Smooth muscle cell (in vitro differentiated cells): ENCODE results near the gene ELOVL7. TPM values are rescaled to one million over a fixed set of nuclear protein-coding genes. Genes with fewer than 3 reads are reported as not detected.

Experiments used
- DNase-seq: peaks from one replicate; lab custom pipeline; 2025; ENCODE audit not compliant: unreplicated experiment; lab: John Stamatoyannopoulos, UW
- H2AFZ ChIP-seq: fragments of 200-600 bp; sonication (generic); 2 replicates; pipeline ENCODE4 v1.6.0; 2016; ENCODE audit warnings: antibody characterized with exemption, low read depth, mild to moderate bottlenecking
- H3F3A ChIP-seq: fragments of 200-600 bp; sonication (generic); 2 replicates; pipeline ENCODE4 v1.6.0; 2017; ENCODE audit warnings: antibody characterized with exemption, low read depth
- H3K27ac ChIP-seq: fragments of 200-600 bp; sonication (generic); 2 replicates; pipeline ENCODE4 v1.5.1; 2016; ENCODE audit warnings: low read depth, mild to moderate bottlenecking
- H3K27me3 ChIP-seq: fragments of 200-600 bp; sonication (generic); 2 replicates; pipeline ENCODE4 v1.6.1; 2016; ENCODE audit warnings: low read depth, mild to moderate bottlenecking
- H3K36me3 ChIP-seq: fragments of 200-600 bp; sonication (generic); 2 replicates; pipeline ENCODE4 v1.5.1; 2016; ENCODE audit warnings: low read depth
- H3K4me1 ChIP-seq: fragments of 200-600 bp; sonication (generic); 2 replicates; pipeline ENCODE4 v1.5.1; 2016; ENCODE audit warnings: low read depth
- H3K4me2 ChIP-seq: fragments of 200-600 bp; sonication (generic); 2 replicates; pipeline ENCODE4 v1.6.0; 2016; ENCODE audit warnings: mild to moderate bottlenecking
- H3K4me3 ChIP-seq: fragments of 200-600 bp; sonication (generic); 2 replicates; pipeline ENCODE4 v1.5.1; 2016; ENCODE audit warnings: mild to moderate bottlenecking
- H3K79me2 ChIP-seq: fragments of 200-600 bp; sonication (generic); 2 replicates; pipeline ENCODE4 v1.6.0; 2016; ENCODE audit warnings: low read depth, mild to moderate bottlenecking
- H3K9ac ChIP-seq: fragments of 200-600 bp; sonication (generic); 2 replicates; pipeline ENCODE4 v1.6.0; 2016; ENCODE audit warnings: low read depth
- H3K9me3 ChIP-seq: fragments of 200-600 bp; sonication (generic); replicated peaks from 2 replicates; pipeline ENCODE4 v1.5.1; 2016; ENCODE audit warnings: low read depth
- H4K20me1 ChIP-seq: fragments of 200-600 bp; sonication (generic); 2 replicates; pipeline ENCODE4 v1.6.0; 2016; ENCODE audit warnings: low read depth
- WGBS: methylation state at CpG from one replicate; pipeline ENCODE4 v1.1.7; 2016; ENCODE audit warnings: low lambda C conversion rate; 5-methylcytosine and 5-hydroxymethylcytosine counted together
- polyA plus RNA-seq: library from polyadenylated mRNA; unstranded; fragments of >200 nt; fragmentation: Nextera tagmentation; extraction: Ambion mirVana; gene quantifications from 2 replicates; pipeline ENCODE4 v1.2.1, GENCODE V29; 2016
- total RNA-seq: library from RNA; depleted of rRNA; stranded (reverse); fragments of >200 nt; gene quantifications from 2 replicates; pipeline ENCODE4 v1.2.3, GENCODE V29; 2014
- TF ChIP-seq, protein P1 (sequence below): fragments of 200-600 bp; sonication (generic); IDR thresholded peaks from 2 replicates; pipeline ENCODE4 v1.5.1; 2017; ENCODE audit warnings: borderline replicate concordance, mild to moderate bottlenecking, antibody characterized with exemption; ENCODE audit not compliant: insufficient read depth, poor library complexity, severe bottlenecking

Gene ELOVL7
- total and polyA plus RNA-seq, 2 experiments from 2014 or later, result 1.0 to 5.0 TPM

DNA sequence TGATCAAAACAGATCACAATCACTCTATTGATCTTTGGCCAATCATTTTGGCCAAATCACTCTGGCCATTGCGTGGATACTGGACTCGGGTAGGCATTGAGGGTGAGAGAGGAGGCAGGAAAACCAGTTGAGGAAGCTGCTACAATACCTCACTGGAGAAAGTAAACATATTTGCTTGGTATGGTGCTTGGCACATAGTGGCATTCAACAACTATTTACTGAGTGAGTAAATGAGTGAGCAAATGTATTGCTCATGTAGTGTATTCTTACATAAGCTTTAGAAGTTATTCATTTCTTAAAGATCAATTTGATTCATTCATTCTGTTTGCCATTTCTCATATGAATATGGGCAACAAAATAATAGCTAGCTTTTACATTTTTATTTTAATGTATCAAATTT, 140.1 kb downstream of the ELOVL7 start:
- H3K79me2 ChIP-seq, result no peaks in the 10 kb centered on the region
- no peaks in the 10 kb centered on the region for H3K27me3 ChIP-seq
- H2AFZ ChIP-seq, result no peak overlapping the region
- peaks cover 9% of the 10 kb centered on the region for H3K4me1 ChIP-seq
- no peak overlapping the region for H3K4me3 ChIP-seq
- H3K36me3 ChIP-seq, result no peaks in the 10 kb centered on the region
- TF ChIP-seq, protein P1, sequence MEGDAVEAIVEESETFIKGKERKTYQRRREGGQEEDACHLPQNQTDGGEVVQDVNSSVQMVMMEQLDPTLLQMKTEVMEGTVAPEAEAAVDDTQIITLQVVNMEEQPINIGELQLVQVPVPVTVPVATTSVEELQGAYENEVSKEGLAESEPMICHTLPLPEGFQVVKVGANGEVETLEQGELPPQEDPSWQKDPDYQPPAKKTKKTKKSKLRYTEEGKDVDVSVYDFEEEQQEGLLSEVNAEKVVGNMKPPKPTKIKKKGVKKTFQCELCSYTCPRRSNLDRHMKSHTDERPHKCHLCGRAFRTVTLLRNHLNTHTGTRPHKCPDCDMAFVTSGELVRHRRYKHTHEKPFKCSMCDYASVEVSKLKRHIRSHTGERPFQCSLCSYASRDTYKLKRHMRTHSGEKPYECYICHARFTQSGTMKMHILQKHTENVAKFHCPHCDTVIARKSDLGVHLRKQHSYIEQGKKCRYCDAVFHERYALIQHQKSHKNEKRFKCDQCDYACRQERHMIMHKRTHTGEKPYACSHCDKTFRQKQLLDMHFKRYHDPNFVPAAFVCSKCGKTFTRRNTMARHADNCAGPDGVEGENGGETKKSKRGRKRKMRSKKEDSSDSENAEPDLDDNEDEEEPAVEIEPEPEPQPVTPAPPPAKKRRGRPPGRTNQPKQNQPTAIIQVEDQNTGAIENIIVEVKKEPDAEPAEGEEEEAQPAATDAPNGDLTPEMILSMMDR, result no peak
- H3K9me3 ChIP-seq, result no peaks in the 10 kb centered on the region
- no peak for DNase-seq
- 95% methylated on average over 2 of the region's 2 CpGs for WGBS
- H3K4me2 ChIP-seq, result no peak overlapping the region
- no peaks in the 10 kb centered on the region for H4K20me1 ChIP-seq
- no peak overlapping the region for H3K27ac ChIP-seq
- H3F3A ChIP-seq, result no peaks in the 10 kb centered on the region
- no peak overlapping the region for H3K9ac ChIP-seq

Other genes with a start within 250 kb of the ELOVL7 start
- gene DEPDC1B, start 144.1 kb downstream of the ELOVL7 start, total RNA-seq, result 4.2 and 5.8 TPM in 2 replicates
- 1.1 and 2.7 TPM in 2 replicates for gene DEPDC1B, start 144.1 kb downstream of the ELOVL7 start, polyA plus RNA-seq
- 25.3 and 28.9 TPM in 2 replicates for gene ERCC8, start 100.8 kb upstream of the ELOVL7 start, total RNA-seq
- gene ERCC8, start 100.8 kb upstream of the ELOVL7 start, polyA plus RNA-seq, result 19.5 TPM in 2 replicates
- 39.1 and 41.1 TPM in 2 replicates for gene NDUFAF2, start 100.9 kb upstream of the ELOVL7 start, total RNA-seq
- 55.3 and 71.2 TPM in 2 replicates for gene NDUFAF2, start 100.9 kb upstream of the ELOVL7 start, polyA plus RNA-seq